HG02763 (cell line): ENCODE measurements around the gene PFN1.

Source experiments
- ATAC-seq: cut with Tn5 transposase; IDR thresholded peaks from one replicate; pipeline ENCODE4 v1.9.1; 2021; ENCODE audit warnings: mild to moderate bottlenecking, moderate library complexity; ENCODE audit not compliant: unreplicated experiment

PFN1 gene

GRCh38 chr17:4968486-4969046, 20.2 kb upstream of the PFN1 start:
- ATAC-seq = no peak

GRCh38 chr17:4967539-4968485, 19.5 kb upstream of the PFN1 start, which contains the start of gene SPAG7:
SPAG7 (minus strand) TSS chr17:4967817; CDS start chr17:4967804, 13 bp downstream.
- peak; percentile 63 for ATAC-seq

- ATAC-seq = peak; percentile 76
Measured at GRCh38 chr17:4966844-4967538, 18.7 kb upstream of the PFN1 start.

DNA sequence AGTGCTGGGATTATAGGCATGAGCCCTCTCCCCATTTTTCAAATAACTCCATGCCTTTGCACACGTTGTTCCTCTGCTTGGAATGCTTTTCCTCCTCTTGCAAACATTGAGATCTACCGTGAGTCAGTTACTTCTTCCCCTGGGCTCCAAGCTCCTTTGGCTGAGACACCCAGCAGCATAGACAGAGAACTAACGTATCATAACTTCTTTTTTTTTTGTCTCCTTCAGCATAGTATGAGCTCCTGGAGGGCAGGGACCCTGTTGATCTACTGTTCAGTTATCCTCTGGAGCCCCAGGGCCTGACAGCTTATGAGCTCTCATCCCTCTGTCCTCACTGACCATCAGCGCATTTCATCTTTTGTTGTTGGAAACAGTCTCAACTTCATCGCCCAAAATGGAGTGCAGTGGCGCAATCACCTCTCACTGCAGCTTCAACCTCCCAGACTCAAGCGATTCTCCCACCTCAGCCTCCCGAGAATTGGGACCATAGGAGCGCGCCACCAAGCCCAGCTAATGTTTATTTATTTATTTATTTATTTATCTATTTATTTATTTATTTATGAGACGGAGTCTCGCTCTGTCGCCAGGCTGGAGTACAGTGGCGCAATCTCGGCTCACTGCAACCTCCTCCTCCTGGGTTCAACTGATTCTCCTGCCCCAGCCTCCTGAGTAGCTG, 17.1 kb upstream of the PFN1 start:
- no peak for ATAC-seq

DNA sequence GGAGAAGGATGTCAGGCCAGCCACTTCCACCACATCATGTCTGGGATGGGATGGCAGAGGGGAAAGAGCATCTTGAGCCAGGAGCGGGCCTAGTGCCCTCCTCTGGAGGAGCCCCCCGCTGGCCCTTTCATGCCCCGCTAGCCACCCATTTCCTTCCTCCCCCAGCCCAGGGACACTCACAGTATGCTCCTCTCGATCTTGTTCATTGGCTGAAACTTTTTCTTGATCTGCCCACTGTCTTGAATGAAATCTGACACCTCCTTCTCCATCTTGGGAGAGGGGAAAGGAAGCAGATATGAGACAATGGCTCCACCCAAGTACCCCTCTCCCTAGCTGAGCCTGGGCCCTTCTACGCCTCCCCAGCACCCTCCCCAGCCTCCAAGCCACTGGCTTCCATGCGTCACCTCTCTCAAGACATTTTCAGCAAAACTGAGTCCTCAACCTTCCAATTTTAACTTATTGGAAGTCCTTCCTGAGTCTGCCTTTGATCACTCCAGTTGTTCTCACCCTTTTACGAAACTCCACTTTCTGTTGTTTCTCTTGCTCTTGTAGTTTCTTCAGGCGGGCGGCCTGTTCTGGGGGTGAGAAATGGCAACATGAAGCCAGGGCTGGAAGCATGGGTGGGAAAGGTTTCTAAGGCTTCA, 12.1 kb upstream of the PFN1 start:
- no peak for ATAC-seq

GRCh38 chr17:4959261-4959965, 11.1 kb upstream of the PFN1 start:
- no peak for ATAC-seq

GRCh38 chr17:4958102-4958501, 9.8 kb upstream of the PFN1 start:
- no peak for ATAC-seq

DNA sequence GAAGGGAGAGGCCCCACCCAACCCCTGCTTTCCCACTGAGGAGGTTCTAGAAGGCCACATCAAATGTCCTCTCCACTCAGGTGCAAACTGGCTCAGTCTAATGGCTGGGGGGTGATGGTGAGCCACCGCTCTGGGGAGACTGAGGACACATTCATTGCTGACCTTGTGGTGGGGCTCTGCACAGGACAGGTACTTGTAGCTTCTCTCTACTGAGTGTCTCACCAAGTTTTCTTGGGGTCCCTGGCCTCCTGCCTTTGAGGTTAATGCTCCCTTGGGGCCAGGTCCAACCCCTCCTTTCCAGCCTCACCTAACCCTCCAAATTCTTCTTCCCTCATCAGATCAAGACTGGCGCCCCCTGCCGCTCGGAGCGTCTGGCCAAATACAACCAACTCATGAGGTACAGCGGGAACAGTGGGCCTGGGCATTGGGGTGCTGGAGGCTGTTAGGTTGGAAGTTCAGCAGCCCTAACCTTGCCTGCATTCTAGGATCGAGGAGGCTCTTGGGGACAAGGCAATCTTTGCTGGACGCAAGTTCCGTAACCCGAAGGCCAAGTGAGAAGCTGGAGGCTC, 8.2 kb upstream of the PFN1 start:
- no peak for ATAC-seq

DNA sequence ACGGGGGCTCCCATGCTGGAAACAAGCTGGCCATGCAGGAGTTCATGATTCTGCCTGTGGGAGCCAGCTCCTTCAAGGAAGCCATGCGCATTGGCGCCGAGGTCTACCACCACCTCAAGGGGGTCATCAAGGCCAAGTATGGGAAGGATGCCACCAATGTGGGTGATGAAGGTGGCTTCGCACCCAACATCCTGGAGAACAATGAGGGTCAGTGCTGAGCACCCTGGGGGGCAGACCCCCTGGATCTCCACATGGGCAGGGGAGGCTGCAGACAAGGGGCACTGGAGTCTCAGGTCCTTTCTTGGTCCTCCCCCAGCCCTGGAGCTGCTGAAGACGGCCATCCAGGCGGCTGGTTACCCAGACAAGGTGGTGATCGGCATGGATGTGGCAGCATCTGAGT, 6.8 kb upstream of the PFN1 start:
- no peak for ATAC-seq

DNA sequence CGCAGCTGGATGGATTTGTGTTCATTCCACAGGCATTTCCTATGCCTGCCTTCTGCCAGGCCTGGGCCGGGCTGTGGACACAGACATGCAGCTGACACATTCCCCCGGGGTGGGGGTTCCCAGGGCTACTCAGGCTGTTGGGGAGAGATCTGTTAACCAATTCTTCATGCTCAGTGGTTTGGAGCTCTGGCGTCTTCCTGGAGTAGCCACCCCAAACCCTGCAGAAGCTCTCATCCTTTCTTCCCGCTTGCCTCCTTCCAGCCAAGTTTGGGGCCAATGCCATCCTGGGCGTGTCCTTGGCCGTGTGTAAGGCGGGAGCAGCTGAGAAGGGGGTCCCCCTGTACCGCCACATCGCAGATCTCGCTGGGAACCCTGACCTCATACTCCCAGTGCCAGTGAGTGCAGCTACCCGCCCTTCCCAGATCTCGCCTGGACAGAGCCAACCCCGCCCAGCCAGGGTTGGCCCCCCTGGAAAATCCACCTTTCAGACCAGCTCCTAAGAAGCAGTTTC, 5.2 kb upstream of the PFN1 start:
- ATAC-seq = no peak

- ATAC-seq = no peak
Measured at GRCh38 chr17:4951486-4951885, 3.2 kb upstream of the PFN1 start.

DNA sequence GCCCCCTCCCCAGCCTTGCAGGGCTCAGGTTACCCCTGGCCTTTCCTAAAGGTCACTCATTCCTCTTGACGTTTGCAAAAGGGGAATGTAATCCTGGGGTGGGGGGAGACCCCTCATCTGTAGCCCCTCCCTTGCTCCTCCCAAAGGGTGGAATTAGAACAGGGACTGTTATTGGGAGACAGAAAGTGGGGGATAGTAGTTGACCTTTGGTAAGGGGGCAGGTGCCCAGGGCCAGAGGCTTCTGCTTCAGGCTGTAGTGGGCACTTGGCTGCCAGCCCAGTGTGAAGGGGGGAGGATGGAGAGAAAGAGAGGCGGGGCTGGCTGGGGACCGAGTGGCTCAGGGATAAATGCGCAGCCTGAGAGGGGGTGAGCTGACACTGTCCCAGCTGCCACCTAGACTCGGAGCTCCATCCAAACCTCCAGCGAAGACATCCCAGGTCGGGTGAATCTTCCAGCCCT, 2.4 kb upstream of the PFN1 start, which contains the start of gene ENO3:
Gene ENO3 (plus strand): TSS at position 374 of the 459 bp plus-strand sequence. CDS start 711 bp downstream, outside the sequence.
- no peak for ATAC-seq

- no peak for ATAC-seq
Measured at GRCh38 chr17:4950075-4950745, 1.9 kb upstream of the PFN1 start.

DNA sequence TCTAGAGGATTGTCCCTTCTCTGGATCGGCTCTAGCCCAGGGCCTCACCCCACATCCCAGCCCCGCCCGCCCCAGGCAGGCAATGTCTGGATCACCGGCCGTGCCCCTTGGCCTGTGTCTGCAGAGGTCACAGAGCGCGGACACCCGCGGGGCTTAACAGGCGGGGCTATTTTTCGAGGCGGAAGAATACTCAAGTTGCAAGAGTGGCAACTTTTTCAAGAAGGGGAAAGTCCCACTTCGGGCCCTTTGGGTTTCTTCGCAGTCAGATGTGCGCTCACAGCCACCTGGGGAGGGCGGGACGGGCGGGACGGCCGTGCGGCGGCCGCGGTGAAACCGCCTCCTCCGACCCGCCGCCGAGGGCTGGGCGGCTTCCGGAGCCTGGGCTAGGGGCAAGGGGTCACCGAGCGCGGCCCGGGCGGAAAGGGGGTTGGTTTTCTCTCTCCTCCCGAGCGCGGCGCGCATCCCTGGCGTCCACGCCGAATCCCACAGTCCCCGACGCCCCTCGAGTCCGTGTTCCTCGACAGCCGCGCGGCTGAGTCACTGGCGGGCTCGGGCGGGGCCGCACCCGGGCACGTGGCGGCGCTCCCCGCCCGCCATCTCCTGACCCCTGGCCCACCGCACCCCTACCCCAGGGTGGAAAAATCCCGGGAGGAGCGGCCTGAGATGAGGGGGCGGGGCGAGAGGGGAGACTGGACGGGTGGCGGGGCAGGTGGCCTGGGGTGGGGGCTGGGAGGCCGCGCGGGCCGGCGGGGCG, 1.2 kb upstream of the PFN1 start:
- peak; percentile 24 for ATAC-seq

DNA sequence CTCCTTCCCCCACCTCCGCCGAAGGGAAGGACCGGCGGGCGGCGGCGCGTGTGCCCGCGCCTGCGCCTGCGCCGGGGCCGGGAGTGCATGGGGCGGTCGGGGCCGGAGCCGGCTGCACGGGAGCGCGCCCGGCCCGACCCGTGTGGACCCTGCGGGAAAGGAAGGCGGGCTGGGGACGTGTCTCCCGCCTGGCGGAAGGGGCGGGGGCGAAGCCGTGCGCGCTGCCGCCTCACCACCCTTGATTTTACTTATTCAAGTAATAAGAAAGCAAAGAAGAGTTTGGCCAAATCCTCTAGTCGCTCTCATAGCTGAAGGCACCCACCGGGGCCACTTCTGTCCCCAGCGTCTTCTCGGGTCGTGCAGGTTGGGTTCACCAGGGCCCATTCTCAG, 596 bp upstream of the PFN1 start:
- ATAC-seq = peak; percentile 37

GRCh38 chr17:4947411-4948165, 742 bp downstream of the PFN1 start:
- peak; percentile 13 for ATAC-seq

DNA sequence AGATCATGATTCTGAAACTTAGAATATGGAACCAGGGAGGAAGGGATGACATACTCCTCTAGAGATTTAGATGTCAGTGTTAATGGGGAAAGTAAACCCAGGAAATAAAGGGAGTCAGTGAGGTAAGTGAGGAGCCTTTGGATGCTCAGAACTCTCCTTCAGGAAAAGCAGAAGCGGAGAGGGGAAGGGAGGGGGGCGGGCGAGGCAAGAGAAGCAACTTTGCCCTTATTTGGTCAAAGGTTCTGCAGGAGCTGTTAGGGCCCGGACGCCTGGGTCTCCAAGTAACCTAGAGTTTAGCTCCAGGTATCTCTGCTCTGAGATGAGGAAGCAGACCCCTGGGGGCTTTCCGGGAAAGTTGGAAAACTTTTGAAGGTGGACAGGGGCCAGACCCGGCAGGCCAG, 1.3 kb downstream of the PFN1 start:
- no peak for ATAC-seq
